GM13977 (cell line): ENCODE measurements around the gene RALY.

ENCODE experiments used
- DNase-seq: peaks from one replicate; pipeline ENCODE4 v3.0.0; 2012; ENCODE audit warnings: low spot score
- CTCF ChIP-seq: IDR thresholded peaks from 2 replicates; pipeline ENCODE4 v1.5.1; 2012; ENCODE audit warnings: mild to moderate bottlenecking, control low read depth; ENCODE audit not compliant: insufficient read depth; ENCODE audit errors: extremely low read depth, missing control alignments
- in situ Hi-C: fragments of 300-500 bp; cut with MboI; formaldehyde crosslinking; loops from one replicate; pipeline ENCODE4 v1.12.0; 2022; ENCODE audit warnings: low sequenced_read_pairs, low pct_unique_long_range_greater_than_20kb, mixed read lengths, inconsistent platforms; ENCODE audit not compliant: unreplicated experiment

Gene RALY

GRCh38 chr20:34041226-34041625 is 47.5 kb downstream of the RALY start:
- in situ Hi-C loops: no loop called here
- TF ChIP-seq CTCF: no peak
- no peak for DNase-seq

- in situ Hi-C loops: no loop called here
- DNase-seq: no peak
- no peak for TF ChIP-seq CTCF
Observed at GRCh38 chr20:34042262-34042661, 48.6 kb downstream of the RALY start.

- DNase-seq: no peak
- in situ Hi-C loops: no loop called here
- no peak for TF ChIP-seq CTCF
Observed at GRCh38 chr20:34043025-34043424, 49.3 kb downstream of the RALY start.

GRCh38 chr20:34045294-34045693 is 51.6 kb downstream of the RALY start:
- no peak for TF ChIP-seq CTCF
- no peak for DNase-seq
- in situ Hi-C loops: no loop called here

- in situ Hi-C loops: no loop called here
- DNase-seq: no peak
- no peak for TF ChIP-seq CTCF
Observed at GRCh38 chr20:34045930-34046725, 52.4 kb downstream of the RALY start.

GRCh38 chr20:34047010-34047687 is 53.4 kb downstream of the RALY start:
- TF ChIP-seq CTCF: no peak
- in situ Hi-C loops: no loop called here
- DNase-seq: no peak
